Measurements from ENCODE around the gene CRYM.
"Not testable (repeated sequence)": the region's sequence is repeated elsewhere in the genome, so short reads cannot be mapped to it uniquely, and the experiment has no call there.

The CRYM gene

GRCh38 chr16:21277927-21278706 is at the start of gene CRYM:
CRYM (minus strand) TSS chr16:21278290; CDS start chr16:21278251, 39 bp downstream.
- DNase-seq = no peak

- no peak for DNase-seq
Measured at GRCh38 chr16:21327046-21327445, 49.0 kb upstream of the CRYM start.

GRCh38 chr16:21326459-21326858 is 48.4 kb upstream of the CRYM start:
- DNase-seq = no peak

- DNase-seq = no peak
Measured at GRCh38 chr16:21324267-21324666, 46.2 kb upstream of the CRYM start.

- not testable (repeated sequence) for DNase-seq
Measured at GRCh38 chr16:21322251-21322650, 44.2 kb upstream of the CRYM start.

- DNase-seq = no peak
Measured at GRCh38 chr16:21321736-21322135, 43.6 kb upstream of the CRYM start.

- no peak for DNase-seq
Measured at GRCh38 chr16:21314339-21314738, 36.2 kb upstream of the CRYM start.

GRCh38 chr16:21312863-21313372 is 34.8 kb upstream of the CRYM start:
- not testable (repeated sequence) for DNase-seq

GRCh38 chr16:21312046-21312445 is 34.0 kb upstream of the CRYM start:
- not testable (repeated sequence) for DNase-seq

- not testable (repeated sequence) for DNase-seq
Measured at GRCh38 chr16:21306712-21307111, 28.6 kb upstream of the CRYM start.

- DNase-seq = no peak
Measured at GRCh38 chr16:21302898-21303528, 24.9 kb upstream of the CRYM start.

GRCh38 chr16:21302454-21302853 is 24.4 kb upstream of the CRYM start:
- DNase-seq = no peak

- no peak for DNase-seq
Measured at GRCh38 chr16:21301895-21302291, 23.8 kb upstream of the CRYM start.

GRCh38 chr16:21301168-21301894 is 23.2 kb upstream of the CRYM start:
- no peak for DNase-seq

GRCh38 chr16:21300309-21301167 is 22.4 kb upstream of the CRYM start:
- peak; percentile 60 for DNase-seq

GRCh38 chr16:21289789-21290188 is 11.7 kb upstream of the CRYM start:
- DNase-seq = not testable (repeated sequence)

- no peak for DNase-seq
Measured at GRCh38 chr16:21285314-21285713, 7.2 kb upstream of the CRYM start.

GRCh38 chr16:21284414-21284813 is 6.3 kb upstream of the CRYM start:
- DNase-seq = no peak

GRCh38 chr16:21283521-21284289 is 5.6 kb upstream of the CRYM start:
- DNase-seq = no peak

- DNase-seq = no peak
Measured at GRCh38 chr16:21281698-21282389, 3.8 kb upstream of the CRYM start.

- DNase-seq = no peak
Measured at GRCh38 chr16:21279501-21279900, 1.4 kb upstream of the CRYM start.

Data from SIG-M5 (cell line).